GM12864 (cell line): ENCODE results near the gene IRF7.

ENCODE experiments used
- DNase-seq: peaks from one replicate; pipeline ENCODE4 v3.0.0-alpha.2; 2011; ENCODE audit warnings: low read depth
- H3K4me3 ChIP-seq: 2 replicates; pipeline ENCODE4 v1.5.1; 2011; ENCODE audit warnings: mild to moderate bottlenecking, low read depth, low read length, control low read depth
- TF ChIP-seq, protein P1 (sequence below): IDR thresholded peaks from 2 replicates; pipeline ENCODE4 v1.5.1; 2011; ENCODE audit warnings: low read depth, mild to moderate bottlenecking, moderate library complexity, low read length, control low read depth, inconsistent platforms; ENCODE audit errors: missing control alignments

Gene IRF7

DNA sequence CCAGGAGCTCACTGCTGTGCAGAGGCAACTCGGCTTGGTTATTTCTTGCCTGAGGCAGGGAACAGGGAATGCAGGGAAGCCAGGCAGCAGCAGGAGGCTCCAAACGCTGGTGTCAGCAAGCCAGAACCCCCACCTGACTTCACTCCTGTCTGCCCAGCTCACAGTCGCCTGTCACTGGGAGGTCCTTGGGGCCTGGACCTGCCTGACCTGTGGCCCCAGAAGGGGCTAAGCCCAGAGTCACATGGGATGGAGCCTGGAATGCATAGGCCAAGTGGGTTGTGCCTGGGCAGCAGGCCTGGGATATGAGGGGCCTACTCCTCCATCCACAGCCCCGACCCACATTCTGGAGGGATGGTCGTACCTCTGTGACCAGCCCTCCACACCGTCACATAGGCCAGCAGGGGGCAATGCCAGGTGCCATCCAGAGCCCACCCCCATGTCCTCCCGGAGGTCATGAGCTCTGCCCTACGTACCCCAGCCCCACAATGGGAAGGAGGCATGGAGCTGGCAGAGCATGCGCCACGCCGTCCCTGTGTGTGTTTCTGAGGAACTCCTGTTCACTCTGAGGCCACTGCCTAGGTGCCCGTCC is 49.7 kb downstream of the IRF7 start:
- TF ChIP-seq, protein P1, sequence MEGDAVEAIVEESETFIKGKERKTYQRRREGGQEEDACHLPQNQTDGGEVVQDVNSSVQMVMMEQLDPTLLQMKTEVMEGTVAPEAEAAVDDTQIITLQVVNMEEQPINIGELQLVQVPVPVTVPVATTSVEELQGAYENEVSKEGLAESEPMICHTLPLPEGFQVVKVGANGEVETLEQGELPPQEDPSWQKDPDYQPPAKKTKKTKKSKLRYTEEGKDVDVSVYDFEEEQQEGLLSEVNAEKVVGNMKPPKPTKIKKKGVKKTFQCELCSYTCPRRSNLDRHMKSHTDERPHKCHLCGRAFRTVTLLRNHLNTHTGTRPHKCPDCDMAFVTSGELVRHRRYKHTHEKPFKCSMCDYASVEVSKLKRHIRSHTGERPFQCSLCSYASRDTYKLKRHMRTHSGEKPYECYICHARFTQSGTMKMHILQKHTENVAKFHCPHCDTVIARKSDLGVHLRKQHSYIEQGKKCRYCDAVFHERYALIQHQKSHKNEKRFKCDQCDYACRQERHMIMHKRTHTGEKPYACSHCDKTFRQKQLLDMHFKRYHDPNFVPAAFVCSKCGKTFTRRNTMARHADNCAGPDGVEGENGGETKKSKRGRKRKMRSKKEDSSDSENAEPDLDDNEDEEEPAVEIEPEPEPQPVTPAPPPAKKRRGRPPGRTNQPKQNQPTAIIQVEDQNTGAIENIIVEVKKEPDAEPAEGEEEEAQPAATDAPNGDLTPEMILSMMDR: peak; percentile 13
- H3K4me3 ChIP-seq: no peak overlapping the region
- no peak for DNase-seq

DNA sequence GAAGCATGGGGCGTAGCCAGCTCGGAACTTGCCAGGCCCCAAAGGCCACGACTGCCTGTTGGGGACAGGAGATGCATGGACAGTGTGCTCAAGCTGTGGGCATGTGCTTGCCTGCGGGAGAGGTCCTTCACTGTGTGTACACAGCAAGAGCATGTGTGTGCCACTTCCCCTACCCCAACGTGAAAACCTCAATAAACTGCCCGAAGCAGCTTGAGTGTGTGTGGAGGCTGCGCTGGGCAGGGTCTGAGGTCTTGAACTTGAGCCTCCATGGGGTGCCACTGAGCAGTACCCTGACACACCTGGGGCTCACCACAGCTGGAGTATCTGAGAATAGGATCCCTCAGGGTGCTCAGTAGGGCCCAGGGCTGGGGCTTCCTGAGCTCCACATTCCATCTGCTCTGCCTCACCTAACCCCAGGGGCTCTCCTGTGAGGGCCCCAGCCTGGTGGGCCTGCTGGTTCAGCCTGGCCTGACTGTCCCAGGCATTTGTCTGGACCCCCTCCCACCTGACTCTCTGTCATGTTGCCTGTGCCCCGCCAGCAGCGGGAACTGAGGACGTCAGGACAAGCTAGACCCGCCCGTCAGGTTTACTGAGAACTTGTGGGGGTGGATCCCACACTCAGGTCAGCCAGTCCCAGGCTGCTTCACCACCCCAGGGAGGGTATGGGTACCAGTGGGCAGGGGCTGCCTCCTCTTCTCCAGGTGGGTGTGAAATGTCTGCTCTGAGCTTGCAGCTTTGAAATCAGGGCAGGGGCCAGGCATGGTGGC is 51.8 kb downstream of the IRF7 start:
- DNase-seq: no peak
- TF ChIP-seq, protein P1: no peak
- H3K4me3 ChIP-seq: no peak overlapping the region

DNA sequence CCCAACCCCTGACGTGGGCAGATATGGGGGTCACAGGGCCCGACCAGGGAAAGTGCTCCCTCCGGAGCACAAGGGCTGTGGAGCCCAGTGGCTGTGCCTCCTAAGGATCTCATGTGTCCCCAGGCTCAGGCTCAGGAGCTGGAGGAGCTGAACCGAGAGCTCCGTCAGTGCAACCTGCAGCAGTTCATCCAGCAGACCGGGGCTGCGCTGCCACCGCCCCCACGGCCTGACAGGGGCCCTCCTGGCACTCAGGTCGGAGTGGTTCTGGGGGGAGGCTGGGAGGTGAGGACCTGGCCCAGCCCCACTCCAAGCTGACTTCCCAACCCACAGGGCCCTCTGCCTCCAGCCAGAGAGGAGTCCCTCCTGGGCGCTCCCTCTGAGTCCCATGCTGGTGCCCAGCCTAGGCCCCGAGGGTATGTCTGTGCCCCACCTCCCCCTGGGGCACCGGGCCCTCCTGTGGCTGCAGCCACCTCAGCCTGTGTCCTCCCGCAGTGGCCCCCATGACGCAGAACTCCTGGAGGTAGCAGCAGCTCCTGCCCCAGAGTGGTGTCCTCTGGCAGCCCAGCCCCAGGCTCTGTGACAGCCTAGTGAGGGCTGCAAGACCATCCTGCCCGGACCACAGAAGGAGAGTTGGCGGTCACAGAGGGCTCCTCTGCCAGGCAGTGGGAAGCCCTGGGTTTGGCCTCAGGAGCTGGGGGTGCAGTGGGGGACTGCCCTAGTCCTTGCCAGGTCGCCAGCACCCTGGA is 52.5 kb downstream of the IRF7 start:
- DNase-seq: no peak
- TF ChIP-seq, protein P1: no peak
- no peak overlapping the region for H3K4me3 ChIP-seq
